HG03025 (cell line): ENCODE measurements around the gene ZNF398.
A peak's percentile ranks its signal among the peaks of the same experiment; 100 is the strongest.

Experiments used
- ATAC-seq: cut with Tn5 transposase; IDR thresholded peaks from one replicate; pipeline ENCODE4 v1.9.1; 2021; ENCODE audit warnings: mild to moderate bottlenecking, moderate library complexity; ENCODE audit not compliant: unreplicated experiment, low FRiP score

Gene ZNF398

DNA sequence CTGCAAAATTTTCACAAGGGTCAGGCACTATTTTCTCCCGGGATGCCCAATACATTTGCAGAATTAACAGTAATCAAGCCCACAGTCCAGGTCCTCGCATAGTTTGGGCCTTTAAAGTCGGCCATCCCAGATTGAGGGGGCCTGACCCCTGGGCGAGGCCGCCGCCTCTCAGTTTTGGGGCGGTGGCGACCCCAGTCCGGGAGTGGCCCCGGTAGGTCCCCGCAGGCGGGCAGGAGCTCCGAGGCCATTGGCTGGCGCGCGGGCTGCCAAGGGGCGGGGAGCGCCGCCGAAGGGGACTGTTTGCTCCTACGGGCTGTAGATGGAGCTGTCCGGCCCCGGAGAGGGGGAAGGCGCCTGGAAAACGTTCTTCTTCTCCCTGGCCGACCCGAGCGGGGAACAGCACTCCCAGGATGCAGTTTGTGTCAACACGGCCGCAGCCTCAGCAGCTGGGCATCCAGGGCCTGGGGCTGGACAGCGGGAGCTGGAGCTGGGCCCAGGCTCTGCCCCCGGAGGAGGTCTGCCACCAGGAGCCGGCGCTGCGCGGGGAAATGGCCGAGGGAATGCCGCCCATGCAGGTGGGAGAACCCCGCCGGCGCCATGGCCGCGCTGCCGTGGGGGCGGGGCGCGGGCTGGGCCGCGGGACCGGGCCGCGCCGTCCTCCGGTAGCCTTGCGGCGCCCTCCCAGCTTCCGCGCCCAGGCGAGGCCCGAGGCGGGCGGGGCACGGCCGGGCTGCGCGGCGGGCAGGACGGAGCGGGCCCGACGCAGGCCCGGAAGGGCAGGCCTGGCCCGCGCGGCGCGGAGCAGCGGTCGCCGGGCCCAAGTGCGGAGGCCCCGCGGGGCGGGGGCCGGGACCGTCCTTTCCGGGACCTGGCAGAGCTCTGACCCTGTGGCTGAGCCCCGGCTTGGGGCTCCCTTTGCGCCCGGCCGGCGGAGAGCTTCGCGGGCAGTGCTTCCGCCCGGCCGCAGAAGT is 48.2 kb downstream of the ZNF398 start, which contains the start of gene ZNF282:
Gene ZNF282 (plus strand): TSS at position 367 of the 971 bp plus-strand sequence. CDS start 44 bp downstream, at position 411.
- peak; percentile 92 for ATAC-seq

GRCh38 chr7:149196151-149196704 is 49.0 kb downstream of the ZNF398 start:
- peak; percentile 10 for ATAC-seq

GRCh38 chr7:149196705-149197171 is 49.5 kb downstream of the ZNF398 start:
- no peak for ATAC-seq

DNA sequence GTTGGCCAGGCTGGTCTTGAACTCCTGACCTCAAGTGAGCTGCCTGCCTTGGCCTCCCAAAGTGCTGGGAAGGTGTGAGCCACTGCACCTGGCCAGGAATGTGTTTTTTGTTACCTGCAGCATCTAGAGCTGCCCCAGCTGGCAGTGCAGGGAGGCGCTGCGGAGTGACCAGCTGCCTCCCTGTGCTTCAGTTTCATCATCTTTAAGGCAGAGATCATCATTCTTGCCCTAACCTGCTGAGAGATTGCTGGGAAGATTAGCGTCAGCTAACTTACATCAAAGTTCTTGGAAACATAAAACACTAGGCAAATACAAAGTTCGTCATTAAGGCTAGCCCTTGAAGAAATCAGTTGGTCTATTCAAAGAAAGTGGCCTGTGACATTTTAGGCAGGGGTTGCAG is 50.4 kb downstream of the ZNF398 start:
- ATAC-seq: no peak

DNA sequence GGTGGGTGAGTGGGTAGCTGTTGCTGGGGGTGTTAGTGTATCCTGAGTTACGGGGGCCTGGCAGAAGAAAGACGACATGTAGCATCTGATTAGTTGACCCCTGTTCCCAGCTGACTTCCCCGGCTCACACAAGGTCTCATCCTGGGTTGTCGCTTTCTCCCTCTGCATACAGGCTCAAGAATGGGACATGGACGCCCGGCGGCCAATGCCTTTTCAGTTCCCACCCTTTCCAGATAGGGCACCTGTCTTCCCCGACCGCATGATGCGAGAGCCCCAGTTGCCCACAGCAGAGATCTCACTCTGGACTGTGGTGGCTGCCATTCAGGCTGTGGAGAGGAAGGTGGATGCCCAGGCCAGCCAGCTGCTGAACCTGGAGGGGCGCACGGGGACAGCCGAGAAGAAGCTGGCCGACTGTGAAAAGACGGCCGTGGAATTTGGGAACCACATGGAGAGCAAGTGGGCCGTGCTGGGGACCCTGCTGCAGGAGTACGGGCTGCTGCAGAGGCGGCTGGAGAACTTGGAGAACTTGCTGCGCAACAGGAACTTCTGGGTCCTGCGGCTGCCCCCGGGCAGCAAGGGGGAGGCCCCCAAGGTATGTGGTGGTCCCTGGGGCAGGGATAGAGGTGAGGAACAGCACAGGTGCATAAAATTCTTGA is 51.0 kb downstream of the ZNF398 start:
- no peak for ATAC-seq

GRCh38 chr7:149199234-149199995 is 52.2 kb downstream of the ZNF398 start:
- ATAC-seq: no peak

DNA sequence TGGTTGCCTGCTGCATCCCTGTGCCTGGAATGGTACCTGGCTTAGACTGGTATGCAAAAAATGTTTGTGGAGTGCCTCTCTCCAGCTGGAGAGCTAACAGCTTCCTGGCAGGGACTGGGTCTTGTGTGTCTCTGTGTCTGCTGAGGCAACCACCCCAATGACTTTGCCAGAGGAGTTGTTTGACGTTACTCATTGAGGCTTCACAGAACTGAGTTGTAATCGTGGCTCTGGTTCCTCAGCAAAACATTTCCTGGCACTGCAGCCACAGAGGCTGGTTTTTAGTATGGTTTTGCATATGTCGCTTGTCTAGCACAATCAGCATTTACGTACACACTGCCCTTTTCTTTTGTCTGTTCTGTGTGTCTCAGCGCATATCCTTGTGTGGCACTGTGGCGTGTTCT is 55.6 kb downstream of the ZNF398 start:
- ATAC-seq: no peak

- ATAC-seq: no peak
These were observed 58.6 kb downstream of the ZNF398 start for GRCh38 chr7:149205690-149206381.

DNA sequence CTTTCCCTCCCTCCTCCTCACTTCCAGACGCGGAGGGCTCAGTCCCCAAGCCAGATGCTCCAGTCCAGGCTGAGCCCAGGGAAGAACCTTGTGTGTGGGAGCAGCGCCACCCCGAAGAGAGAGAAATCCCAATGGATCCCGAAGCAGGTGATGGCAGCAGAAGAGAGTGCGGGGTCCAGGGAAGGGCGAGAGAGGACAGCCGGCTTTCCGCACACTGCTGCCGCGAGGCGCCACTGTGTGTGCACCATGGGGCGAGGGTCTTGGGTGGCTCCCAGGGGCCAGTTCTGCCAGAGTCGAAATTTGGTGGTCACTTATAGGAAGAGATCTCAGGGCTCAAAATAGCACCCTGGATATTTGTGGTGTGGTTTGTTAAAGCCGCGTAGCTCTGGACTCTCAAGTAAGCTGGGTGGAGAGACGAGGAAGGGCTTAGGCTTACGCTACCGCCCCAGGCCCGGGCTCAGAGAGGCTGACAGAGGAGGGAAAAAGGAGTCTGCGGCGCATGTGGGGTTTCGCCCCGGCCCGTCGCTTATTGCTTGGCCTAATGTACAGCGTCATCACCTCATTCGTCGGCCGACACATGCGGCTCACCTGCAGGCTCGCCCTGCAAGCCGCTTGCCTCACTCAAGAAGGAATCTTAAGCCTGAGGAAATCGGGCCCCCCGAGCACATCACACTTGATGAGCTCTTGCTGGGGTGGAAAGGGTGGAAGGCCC is 60.2 kb downstream of the ZNF398 start:
- ATAC-seq: no peak

DNA sequence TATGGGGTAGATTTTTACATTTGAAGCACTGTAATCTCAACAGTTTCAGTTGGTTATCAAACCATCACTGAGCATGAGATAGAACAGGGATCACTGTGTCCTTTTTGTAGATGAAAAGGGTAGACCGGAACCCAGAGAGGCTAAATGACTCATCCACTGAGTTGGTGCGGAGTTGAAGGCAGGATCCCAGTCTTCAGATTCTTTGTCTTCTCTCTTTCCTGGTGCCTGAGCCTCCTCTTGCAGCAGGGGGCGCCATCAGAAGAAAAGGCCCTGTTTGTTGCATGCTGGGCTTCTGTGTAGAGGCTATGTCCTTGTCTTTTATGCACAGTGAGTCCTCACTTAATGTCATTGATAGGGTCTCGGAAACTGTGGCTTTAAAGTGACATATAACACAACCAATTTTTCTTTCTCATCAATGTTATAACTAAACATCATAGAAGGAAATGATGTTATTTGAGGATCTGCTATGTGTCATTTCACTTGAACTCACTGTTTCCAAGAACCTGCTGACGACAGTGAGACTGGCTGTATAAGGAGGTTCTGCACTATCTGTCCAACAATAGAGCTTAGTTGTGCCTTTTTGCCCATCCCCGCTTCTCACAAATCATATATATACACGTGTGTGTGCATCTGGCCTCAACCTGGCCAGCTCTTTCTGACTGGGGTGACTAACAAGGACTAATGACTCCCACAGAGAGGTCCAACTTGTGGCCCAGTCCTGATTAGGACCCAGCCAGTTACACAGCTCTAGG is 62.4 kb downstream of the ZNF398 start:
- ATAC-seq: no peak

DNA sequence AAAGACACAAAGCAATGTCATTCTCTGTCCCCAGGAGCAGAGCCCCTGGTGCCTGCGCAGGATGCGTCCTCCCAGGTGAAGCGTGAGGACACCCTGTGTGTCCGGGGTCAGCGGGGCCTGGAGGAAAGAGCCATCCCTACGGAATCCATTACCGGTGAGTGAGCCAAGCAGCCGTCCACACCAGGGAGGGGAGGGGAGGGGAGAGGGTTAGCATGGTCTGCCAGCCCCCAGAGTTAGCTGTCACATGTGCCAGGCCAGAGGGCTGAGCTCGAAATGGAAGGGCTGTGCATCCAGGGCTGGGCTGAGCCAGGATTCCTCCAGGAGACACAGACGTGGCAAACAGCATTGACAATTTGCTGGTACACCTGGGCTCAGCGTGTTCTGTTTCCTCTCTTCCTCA is 63.3 kb downstream of the ZNF398 start:
- no peak for ATAC-seq

- no peak for ATAC-seq
These were observed 66.9 kb downstream of the ZNF398 start for GRCh38 chr7:149214020-149214720.

DNA sequence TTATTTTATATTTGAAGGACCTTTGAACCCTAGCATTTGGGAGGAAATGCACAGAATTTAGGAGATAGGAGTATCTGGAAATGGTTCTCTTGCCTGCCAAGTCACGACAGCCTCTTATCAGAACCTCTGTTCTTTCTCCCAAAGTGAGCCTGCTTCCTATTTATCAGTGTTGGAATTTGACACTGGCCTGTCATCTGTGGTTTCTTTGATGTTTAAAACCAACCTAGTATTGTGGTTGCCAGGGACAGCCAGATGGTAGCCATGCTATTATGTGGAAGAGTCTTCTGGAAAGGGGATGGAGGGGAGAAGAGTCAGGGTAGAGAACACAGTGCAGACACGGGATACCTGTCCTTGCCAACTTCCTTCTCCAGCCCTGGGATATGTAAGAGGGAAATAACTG is 69.1 kb downstream of the ZNF398 start:
- no peak for ATAC-seq

DNA sequence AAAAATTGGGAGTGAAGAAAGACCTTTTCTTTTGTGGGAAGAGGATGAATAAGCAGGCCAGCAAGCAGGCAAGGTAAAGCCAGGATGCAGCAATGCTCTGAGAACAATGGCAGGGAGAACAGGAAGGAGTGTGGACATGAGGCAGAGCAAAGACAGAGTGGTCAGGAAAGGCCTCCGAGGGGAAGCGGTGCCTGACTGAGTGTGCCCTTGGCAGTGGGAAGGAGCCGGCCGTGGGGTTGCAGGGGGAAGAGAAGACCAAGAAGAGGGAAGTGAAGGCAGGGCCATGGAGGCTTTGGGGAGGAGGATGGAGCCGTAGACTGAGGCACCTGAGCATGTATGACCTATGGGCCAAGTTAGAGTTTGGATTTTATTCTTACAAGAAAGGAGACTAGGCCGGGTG is 70.3 kb downstream of the ZNF398 start:
- ATAC-seq: no peak

GRCh38 chr7:149218469-149219420 is 71.5 kb downstream of the ZNF398 start:
- ATAC-seq: no peak

- ATAC-seq: no peak
These were observed 73.3 kb downstream of the ZNF398 start for GRCh38 chr7:149220534-149220933.

- no peak for ATAC-seq
These were observed 75.9 kb downstream of the ZNF398 start for GRCh38 chr7:149223176-149223575.
